Keratinocyte (primary cell): ENCODE data around the gene SFMBT2. TPM values are rescaled to one million over a fixed set of nuclear protein-coding genes. Genes with fewer than 3 reads are reported as not detected.

Source experiments
- DNase-seq: peaks from one replicate; pipeline ENCODE4 v3.0.0-alpha.2; 2011; ENCODE audit warnings: low read depth, missing footprints, low spot score
- FAIRE-seq: peaks from 2 replicates; lab custom pipeline; 2011; peaks lifted over from hg19 to GRCh38; lab: Jason Lieb, UNC
- H2AFZ ChIP-seq: 2 replicates; pipeline ENCODE4 v1.6.0; 2012; ENCODE audit warnings: low read length, control low read depth, inconsistent platforms; ENCODE audit not compliant: control insufficient read depth
- H3K27ac ChIP-seq: 2 replicates; pipeline ENCODE4 v1.5.1; 2011; ENCODE audit warnings: low read length; ENCODE audit not compliant: control insufficient read depth, insufficient read depth
- H3K27me3 ChIP-seq: 3 replicates; pipeline ENCODE4 v1.6.0; 2011; ENCODE audit warnings: low read length; ENCODE audit not compliant: control insufficient read depth, insufficient read depth; ENCODE audit errors: extremely low read depth
- H3K36me3 ChIP-seq, 2 experiments: 2 replicates in 1 of 2; 3 replicates in 1 of 2; pipeline ENCODE4 v1.5.1; 2011; ENCODE audit warnings: low read length in 2 of 2, mild to moderate bottlenecking in 1 of 2; ENCODE audit not compliant: control insufficient read depth in 2 of 2, insufficient read depth in 2 of 2; ENCODE audit errors: extremely low read depth in 1 of 2
- H3K4me1 ChIP-seq: 3 replicates; pipeline ENCODE4 v1.5.1; 2011; ENCODE audit warnings: low read length; ENCODE audit not compliant: control insufficient read depth, insufficient read depth; ENCODE audit errors: extremely low read depth
- H3K4me2 ChIP-seq: 3 replicates; pipeline ENCODE4 v1.6.0; 2011; ENCODE audit warnings: low read depth, low read length; ENCODE audit not compliant: control insufficient read depth, insufficient read depth; ENCODE audit errors: extremely low read depth
- H3K4me3 ChIP-seq, 3 experiments: fragments of 200-600 bp in 1 of 3; sonication (generic) in 1 of 3; 2 replicates in 2 of 3; 3 replicates in 1 of 3; pipeline ENCODE4 v1.5.1; 2011 to 2016; ENCODE audit warnings: low read length in 3 of 3, mild to moderate bottlenecking in 3 of 3, control low read depth in 2 of 3, inconsistent platforms in 1 of 3, low read depth in 1 of 3, mixed read lengths in 1 of 3, mixed run types in 1 of 3, moderate library complexity in 1 of 3; ENCODE audit not compliant: control insufficient read depth in 2 of 3, insufficient read depth in 2 of 3; ENCODE audit errors: extremely low read depth in 1 of 3
- H3K79me2 ChIP-seq: 2 replicates; pipeline ENCODE4 v1.6.0; 2012; ENCODE audit warnings: low read length; ENCODE audit not compliant: control insufficient read depth, insufficient read depth
- H3K9ac ChIP-seq: 3 replicates; pipeline ENCODE4 v1.6.0; 2011; ENCODE audit warnings: low read length; ENCODE audit not compliant: control insufficient read depth, insufficient read depth; ENCODE audit errors: extremely low read depth
- H3K9me1 ChIP-seq: 3 replicates; pipeline ENCODE4 v1.6.0; 2011; ENCODE audit warnings: low read length; ENCODE audit not compliant: control insufficient read depth, insufficient read depth; ENCODE audit errors: extremely low read depth
- H3K9me3 ChIP-seq: 2 replicates; pipeline ENCODE4 v1.5.1; 2012; ENCODE audit warnings: low read depth, low read length; ENCODE audit not compliant: control insufficient read depth
- H4K20me1 ChIP-seq: 3 replicates; pipeline ENCODE4 v1.6.0; 2011; ENCODE audit warnings: low read length; ENCODE audit not compliant: control insufficient read depth, insufficient read depth; ENCODE audit errors: extremely low read depth
- EZH2 ChIP-seq: IDR thresholded peaks from one replicate; pipeline ENCODE4 v1.6.1; 2012; ENCODE audit warnings: inconsistent platforms, mild to moderate bottlenecking, low read length, moderate library complexity
- dilution Hi-C: fragments of 300-500 bp; cut with MboI; formaldehyde crosslinking; loops from one replicate; pipeline ENCODE4 v1.7.0; 2020; ENCODE audit warnings: low sequenced_read_pairs; ENCODE audit not compliant: extremely low pct_ligation_motif_present
- polyA plus RNA-seq, 5 experiments: library from polyadenylated mRNA; depleted of rRNA in 3 of 5; stranded (reverse) in 3 of 5; stranded (forward) in 1 of 5; unstranded in 1 of 5; fragments of >200 nt; gene quantifications; 1 replicate in 1 of 5; 2 replicates in 3 of 5; 3 replicates in 1 of 5; pipeline versions ENCODE4 v1.2.1 to v1.2.3, GENCODE V29; 2011 to 2012; ENCODE audit warnings: missing spikeins in 2 of 5, low read depth in 1 of 5, low replicate concordance in 1 of 5
- TF ChIP-seq, protein P1 (sequence below), 3 experiments: IDR thresholded peaks in 1 of 3; conservative IDR thresholded peaks in 1 of 3; optimal IDR thresholded peaks in 1 of 3; 2 replicates in 2 of 3; 3 replicates in 1 of 3; pipeline versions ENCODE3 to v1.5.1; 2011; ENCODE audit warnings: low read length in 3 of 3, mild to moderate bottlenecking in 3 of 3, moderate library complexity in 2 of 3, control low read depth in 1 of 3, inconsistent platforms in 1 of 3; ENCODE audit not compliant: insufficient read depth in 2 of 3; ENCODE audit errors: extremely low read depth in 1 of 3

Gene SFMBT2
- polyA plus RNA-seq, 1 donor (not counting 4 experiments of a cell fraction or from before 2014, with no cell fraction given): 0.71 TPM

- FAIRE-seq (no peak), DNase-seq (no peak)
- H3K9me1 ChIP-seq: no peaks in the 10 kb centered on the region
- no peak overlapping the region for H3K27ac ChIP-seq
- H3K36me3 ChIP-seq: no peaks in the 10 kb centered on the region
- H3K4me1 ChIP-seq: no peaks in the 10 kb centered on the region
- H3K9me3 ChIP-seq: no peaks in the 10 kb centered on the region
- no peaks in the 10 kb centered on the region for H3K27me3 ChIP-seq
- TF ChIP-seq EZH2: no peak
- TF ChIP-seq, protein P1, sequence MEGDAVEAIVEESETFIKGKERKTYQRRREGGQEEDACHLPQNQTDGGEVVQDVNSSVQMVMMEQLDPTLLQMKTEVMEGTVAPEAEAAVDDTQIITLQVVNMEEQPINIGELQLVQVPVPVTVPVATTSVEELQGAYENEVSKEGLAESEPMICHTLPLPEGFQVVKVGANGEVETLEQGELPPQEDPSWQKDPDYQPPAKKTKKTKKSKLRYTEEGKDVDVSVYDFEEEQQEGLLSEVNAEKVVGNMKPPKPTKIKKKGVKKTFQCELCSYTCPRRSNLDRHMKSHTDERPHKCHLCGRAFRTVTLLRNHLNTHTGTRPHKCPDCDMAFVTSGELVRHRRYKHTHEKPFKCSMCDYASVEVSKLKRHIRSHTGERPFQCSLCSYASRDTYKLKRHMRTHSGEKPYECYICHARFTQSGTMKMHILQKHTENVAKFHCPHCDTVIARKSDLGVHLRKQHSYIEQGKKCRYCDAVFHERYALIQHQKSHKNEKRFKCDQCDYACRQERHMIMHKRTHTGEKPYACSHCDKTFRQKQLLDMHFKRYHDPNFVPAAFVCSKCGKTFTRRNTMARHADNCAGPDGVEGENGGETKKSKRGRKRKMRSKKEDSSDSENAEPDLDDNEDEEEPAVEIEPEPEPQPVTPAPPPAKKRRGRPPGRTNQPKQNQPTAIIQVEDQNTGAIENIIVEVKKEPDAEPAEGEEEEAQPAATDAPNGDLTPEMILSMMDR (optimal IDR thresholded peaks at IDR 0.05 in 1 of 3, IDR thresholded peaks at IDR 0.05 in 1 of 3, conservative IDR thresholded peaks at IDR 0.05 in 1 of 3; ENCODE audit: extremely low read depth in 1 of 3, insufficient read depth in 2 of 3, low read length in 3 of 3): no peak
- no peaks in the 10 kb centered on the region for H3K79me2 ChIP-seq
- no peak overlapping the region for H3K4me3 ChIP-seq
- H2AFZ ChIP-seq: no peak overlapping the region
- dilution Hi-C loops: no loop called here
- no peak overlapping the region for H3K4me2 ChIP-seq
- H3K9ac ChIP-seq: no peak overlapping the region
- H4K20me1 ChIP-seq: no peaks in the 10 kb centered on the region
Observed at GRCh38 chr10:7159928-7160327, 250.9 kb downstream of the SFMBT2 start.

- Histone ChIP-seq H3K9me3 (no peaks in the 10 kb centered on the region), H3K4me2 (no peak overlapping the region), H3K36me3 (no peaks in the 10 kb centered on the region), H4K20me1 (no peaks in the 10 kb centered on the region), H3K4me1 (no peaks in the 10 kb centered on the region), H3K4me3 (no peak overlapping the region), H2AFZ (no peak overlapping the region), H3K27me3 (no peaks in the 10 kb centered on the region), H3K9me1 (no peaks in the 10 kb centered on the region), H3K79me2 (no peaks in the 10 kb centered on the region), H3K9ac (no peak overlapping the region), H3K27ac (no peak overlapping the region)
- no peak for FAIRE-seq
- TF ChIP-seq, protein P1 (optimal IDR thresholded peaks at IDR 0.05 in 1 of 3, IDR thresholded peaks at IDR 0.05 in 1 of 3, conservative IDR thresholded peaks at IDR 0.05 in 1 of 3; ENCODE audit: extremely low read depth in 1 of 3, insufficient read depth in 2 of 3, low read length in 3 of 3): no peak
- no peak for TF ChIP-seq EZH2
- DNase-seq: no peak
- dilution Hi-C loops: no loop called here
Observed at GRCh38 chr10:7159517-7159916, 251.3 kb downstream of the SFMBT2 start.
